SU-DHL-6 (cell line): ENCODE measurements around the gene C10orf71.

Experiments used
- EZH2phosphoT487 ChIP-seq: fragments of 200-600 bp; sonication (generic), shearing (Covaris generic); conservative IDR thresholded peaks from 2 replicates; pipeline ENCODE4 v1.6.1; 2018; ENCODE audit warnings: mild to moderate bottlenecking, antibody characterized with exemption, low read length, moderate library complexity, mixed read lengths
- TF ChIP-seq, protein P1 (sequence below): fragments of 200-600 bp; sonication (generic); IDR thresholded peaks from one replicate; pipeline ENCODE4 v1.5.1; 2017; ENCODE audit warnings: antibody characterized with exemption, mild to moderate bottlenecking, low read length, moderate library complexity; ENCODE audit not compliant: insufficient read depth, poor library complexity, severe bottlenecking

DNA sequence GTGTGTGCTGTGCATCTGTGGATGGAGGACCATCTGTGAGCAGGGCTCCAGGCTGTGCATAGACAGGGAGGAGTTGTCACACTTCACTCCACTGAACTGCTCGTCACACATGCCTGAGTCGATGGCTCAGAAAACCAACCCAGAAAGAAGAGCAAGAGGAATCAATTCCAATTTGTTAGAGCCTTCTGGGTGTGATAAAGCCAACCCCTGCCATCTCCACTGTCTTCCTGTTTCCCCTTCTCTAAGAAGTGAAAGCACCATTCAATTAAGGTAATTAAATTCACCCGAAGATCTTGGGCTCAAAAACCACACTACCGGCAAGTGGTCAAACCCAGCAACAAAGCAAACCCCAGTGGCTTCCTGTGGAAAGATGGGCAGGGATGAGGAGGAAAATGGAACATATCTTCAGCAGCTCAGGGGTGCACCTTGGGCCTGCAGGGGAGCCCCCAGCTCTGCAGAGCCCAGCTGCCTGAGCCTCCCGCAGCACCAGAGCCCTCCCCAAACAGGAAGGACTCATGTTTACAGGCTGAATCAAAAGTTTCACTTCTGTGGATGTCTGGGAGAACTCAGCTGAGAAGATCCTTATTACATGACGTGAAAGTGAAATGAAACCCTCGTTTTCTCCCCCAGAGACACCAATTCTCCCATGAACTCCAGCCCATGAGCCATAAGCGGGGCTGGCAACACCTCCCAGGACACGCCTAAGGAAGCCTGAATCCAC is 10.9 kb downstream of the C10orf71 start:
- TF ChIP-seq, protein P1, sequence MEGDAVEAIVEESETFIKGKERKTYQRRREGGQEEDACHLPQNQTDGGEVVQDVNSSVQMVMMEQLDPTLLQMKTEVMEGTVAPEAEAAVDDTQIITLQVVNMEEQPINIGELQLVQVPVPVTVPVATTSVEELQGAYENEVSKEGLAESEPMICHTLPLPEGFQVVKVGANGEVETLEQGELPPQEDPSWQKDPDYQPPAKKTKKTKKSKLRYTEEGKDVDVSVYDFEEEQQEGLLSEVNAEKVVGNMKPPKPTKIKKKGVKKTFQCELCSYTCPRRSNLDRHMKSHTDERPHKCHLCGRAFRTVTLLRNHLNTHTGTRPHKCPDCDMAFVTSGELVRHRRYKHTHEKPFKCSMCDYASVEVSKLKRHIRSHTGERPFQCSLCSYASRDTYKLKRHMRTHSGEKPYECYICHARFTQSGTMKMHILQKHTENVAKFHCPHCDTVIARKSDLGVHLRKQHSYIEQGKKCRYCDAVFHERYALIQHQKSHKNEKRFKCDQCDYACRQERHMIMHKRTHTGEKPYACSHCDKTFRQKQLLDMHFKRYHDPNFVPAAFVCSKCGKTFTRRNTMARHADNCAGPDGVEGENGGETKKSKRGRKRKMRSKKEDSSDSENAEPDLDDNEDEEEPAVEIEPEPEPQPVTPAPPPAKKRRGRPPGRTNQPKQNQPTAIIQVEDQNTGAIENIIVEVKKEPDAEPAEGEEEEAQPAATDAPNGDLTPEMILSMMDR: no peak
- TF ChIP-seq EZH2phosphoT487: no peak
